Measurements from ENCODE around the gene ZNF394. TPM values are rescaled to one million over a fixed set of nuclear protein-coding genes. Genes with fewer than 3 reads are reported as not detected.
A peak's percentile ranks its signal among the peaks of the same experiment; 100 is the strongest.

ZNF394 gene
- total RNA-seq, 2 experiments from 2014 or later, result 65.1 to 71.2 TPM

DNA sequence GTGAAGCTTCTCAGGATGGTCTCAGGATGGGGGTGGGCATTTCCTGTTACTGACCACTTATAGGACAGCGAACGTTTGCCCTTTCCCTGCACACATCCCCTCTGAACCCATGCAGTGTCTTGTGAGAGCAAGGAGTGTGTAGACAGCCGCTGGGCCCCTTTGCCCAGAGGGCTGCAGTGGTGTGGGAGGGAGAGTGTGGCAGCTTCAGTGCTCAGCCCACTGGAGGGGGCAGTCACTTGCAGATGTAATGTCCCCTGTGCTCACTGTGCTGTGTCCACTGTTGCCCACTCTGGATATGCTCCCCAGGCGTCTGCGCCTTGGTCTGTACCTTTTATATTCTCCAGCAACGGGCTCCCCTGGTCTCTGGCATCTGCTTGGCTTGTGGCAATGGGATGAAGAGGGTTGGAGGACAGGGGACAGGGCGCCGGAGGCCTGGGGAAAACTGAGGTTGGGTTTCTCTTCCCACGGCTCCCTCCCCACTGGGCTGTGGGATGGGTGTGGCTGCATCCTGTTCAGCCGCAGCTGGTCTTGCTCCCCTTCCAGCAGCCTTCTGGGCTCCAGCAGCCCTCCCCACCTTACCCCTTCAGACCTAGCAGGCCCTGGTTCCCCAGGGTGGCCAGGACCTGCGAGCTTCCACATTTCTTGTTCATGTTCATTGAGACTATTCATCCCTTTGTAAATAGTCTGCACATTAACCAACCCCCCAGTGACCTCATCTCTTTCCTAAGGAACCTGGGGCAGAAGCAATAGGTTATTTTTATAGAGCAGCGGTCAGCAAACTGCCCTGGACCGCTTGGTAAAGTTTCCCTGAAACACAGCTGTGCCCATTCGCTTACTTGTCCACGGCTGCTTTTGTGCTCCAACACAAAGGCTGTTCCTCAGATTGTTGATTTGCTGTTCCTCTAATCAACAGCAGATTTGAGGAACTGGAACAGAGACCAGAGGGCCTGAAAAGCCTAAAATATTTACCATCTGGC is 21.3 kb downstream of the ZNF394 start:
- Mint-ChIP-seq H3K27me3 (no peaks in the 10 kb centered on the region), H3K9me3 (no peaks in the 10 kb centered on the region), H3K27ac (peak overlapping the region; percentile 20), H3K36me3 (peaks cover 27% of the 10 kb centered on the region), H3K4me1 (peaks cover 25% of the 10 kb centered on the region), H3K4me3 (peak overlapping the region; percentile 12)
- POLR2A ChIA-PET, result interaction anchor here (0.8 kb wide), 1 partner anchor 22 kb away, joined by 3 read pairs; the partner anchor contains the start of gene ZNF394
- DNase-seq (no peak), ATAC-seq (ENCODE audit: low read depth) (peak; percentile 28)

DNA sequence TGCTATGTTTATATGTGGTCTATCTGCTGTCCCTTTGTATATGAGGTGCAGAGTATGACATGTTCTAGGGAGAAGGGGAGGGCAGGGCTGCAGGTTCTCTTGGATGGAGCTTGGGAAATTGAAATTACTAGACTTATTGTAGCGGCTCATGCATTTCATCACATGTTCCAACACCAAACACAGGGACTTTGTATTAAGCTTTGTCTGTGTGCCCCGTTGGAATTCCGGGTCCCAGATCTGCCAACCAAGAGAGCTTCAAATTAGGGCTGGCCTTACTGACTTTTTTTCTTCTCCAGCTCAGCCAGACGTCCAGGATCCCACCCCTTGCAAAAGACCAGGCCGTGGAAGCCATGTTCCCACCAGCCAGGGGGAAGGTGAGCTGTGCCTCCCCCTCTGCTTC is 24.0 kb downstream of the ZNF394 start:
- POLR2A ChIA-PET, result interaction anchor here (0.5 to 0.7 kb wide), 4 partner anchors 37 to 82 kb away, joined by 3 to 4 read pairs (median 3); partner anchors contain the start of genes BUD31, CPSF4, PTCD1 and ZNF655
- DNase-seq (no peak), ATAC-seq (ENCODE audit: low read depth) (no peak)
- Mint-ChIP-seq H3K27me3 (peaks cover 1% of the 10 kb centered on the region), H3K9me3 (no peaks in the 10 kb centered on the region), H3K27ac (no peak overlapping the region), H3K4me1 (peaks cover 30% of the 10 kb centered on the region), H3K36me3 (peaks cover 25% of the 10 kb centered on the region), H3K4me3 (no peak overlapping the region)

- ATAC-seq (ENCODE audit: low read depth), result no peak
- POLR2A ChIA-PET, result interaction anchor here (0.6 to 4.3 kb wide), 6 partner anchors 16 to 446 kb away, joined by 3 to 50 read pairs (median 5); partner anchors contain the start of genes TRIM4, ZKSCAN5, ZNF394 and ZNF655
- H3K4me1 Mint-ChIP-seq, result peaks cover 25% of the 10 kb centered on the region
- DNase-seq, result no peak
- H3K9me3 Mint-ChIP-seq, result no peaks in the 10 kb centered on the region
- peak overlapping the region; percentile 95 for H3K4me3 Mint-ChIP-seq
- peaks cover 15% of the 10 kb centered on the region for H3K36me3 Mint-ChIP-seq
- peak overlapping the region; percentile 92 for H3K27ac Mint-ChIP-seq
- peaks cover 2% of the 10 kb centered on the region for H3K27me3 Mint-ChIP-seq
Observed at GRCh38 chr7:99473315-99473596, 26.8 kb downstream of the ZNF394 start.

GRCh38 chr7:99472561-99473314 is 27.3 kb downstream of the ZNF394 start, which contains the start of gene ZNF789:
Gene ZNF789, plus strand, starts transcription at chr7:99472890. Its CDS starts 3,567 bp downstream, at chr7:99476457.
- POLR2A ChIA-PET, result interaction anchor here (0.6 to 4.3 kb wide), 9 partner anchors 17 to 447 kb away, joined by 3 to 50 read pairs (median 7); partner anchors contain the start of genes BUD31, PDAP1, TRIM4 and ZKSCAN5
- peaks cover 21% of the 10 kb centered on the region for H3K4me1 Mint-ChIP-seq

DNA sequence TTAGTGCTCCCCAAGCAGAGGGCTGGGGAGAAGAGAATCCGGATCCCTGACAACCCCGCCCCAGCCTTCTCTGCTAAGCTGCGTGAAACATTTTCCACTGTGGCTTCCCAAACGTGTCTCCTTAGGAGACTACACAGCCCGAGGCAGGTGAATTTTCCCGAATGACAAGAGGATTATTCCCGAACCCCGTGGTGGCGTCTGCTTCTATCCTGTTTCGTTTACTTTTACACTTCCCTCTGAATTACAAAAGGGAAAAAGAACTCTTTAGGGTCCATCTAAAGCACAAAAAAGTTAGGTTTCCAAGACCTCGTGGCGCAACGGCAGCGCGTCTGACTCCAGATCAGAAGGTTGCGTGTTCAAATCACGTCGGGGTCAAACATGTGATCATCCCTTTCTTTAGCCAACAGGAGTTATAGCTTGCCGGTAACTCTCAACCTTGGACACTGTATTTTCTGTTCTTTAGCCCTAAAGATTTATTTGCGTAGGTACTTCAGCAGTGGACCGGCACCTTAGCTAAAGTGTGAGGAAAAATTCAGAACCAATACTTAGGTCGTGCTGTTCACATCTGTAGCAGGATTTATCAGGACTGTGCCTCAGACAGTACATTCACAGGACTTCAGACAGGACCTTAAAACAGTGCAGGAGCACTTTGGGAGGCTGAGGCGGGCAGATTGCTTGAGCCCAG is 30.6 kb downstream of the ZNF394 start:
- Mint-ChIP-seq H3K36me3 (peaks cover 10% of the 10 kb centered on the region), H3K27ac (no peak overlapping the region), H3K27me3 (peaks cover 2% of the 10 kb centered on the region), H3K9me3 (no peaks in the 10 kb centered on the region), H3K4me1 (peaks cover 20% of the 10 kb centered on the region), H3K4me3 (no peak overlapping the region)
- DNase-seq (no peak), ATAC-seq (ENCODE audit: low read depth) (no peak)
- POLR2A ChIA-PET, result interaction anchor here (1.1 to 2.9 kb wide), 2 partner anchors 30 to 61 kb away, joined by 3 to 7 read pairs; partner anchors contain the start of genes BUD31, PDAP1 and ZNF394

More at GRCh38 chr7:99472561-99473314, 27.3 kb downstream of the ZNF394 start, which contains the start of gene ZNF789:
- H3K27ac Mint-ChIP-seq, result peak within 1 kb of the TSS; percentile 92
- no peaks in the 10 kb centered on the region for H3K9me3 Mint-ChIP-seq
- peaks cover 2% of the 10 kb centered on the region for H3K27me3 Mint-ChIP-seq
- ATAC-seq (ENCODE audit: low read depth), result peak; percentile 99
- H3K4me3 Mint-ChIP-seq, result peak within 1 kb of the TSS; percentile 95
- DNase-seq, result peak; percentile 95
- H3K36me3 Mint-ChIP-seq, result peaks cover 13% of the 10 kb centered on the region

DNA sequence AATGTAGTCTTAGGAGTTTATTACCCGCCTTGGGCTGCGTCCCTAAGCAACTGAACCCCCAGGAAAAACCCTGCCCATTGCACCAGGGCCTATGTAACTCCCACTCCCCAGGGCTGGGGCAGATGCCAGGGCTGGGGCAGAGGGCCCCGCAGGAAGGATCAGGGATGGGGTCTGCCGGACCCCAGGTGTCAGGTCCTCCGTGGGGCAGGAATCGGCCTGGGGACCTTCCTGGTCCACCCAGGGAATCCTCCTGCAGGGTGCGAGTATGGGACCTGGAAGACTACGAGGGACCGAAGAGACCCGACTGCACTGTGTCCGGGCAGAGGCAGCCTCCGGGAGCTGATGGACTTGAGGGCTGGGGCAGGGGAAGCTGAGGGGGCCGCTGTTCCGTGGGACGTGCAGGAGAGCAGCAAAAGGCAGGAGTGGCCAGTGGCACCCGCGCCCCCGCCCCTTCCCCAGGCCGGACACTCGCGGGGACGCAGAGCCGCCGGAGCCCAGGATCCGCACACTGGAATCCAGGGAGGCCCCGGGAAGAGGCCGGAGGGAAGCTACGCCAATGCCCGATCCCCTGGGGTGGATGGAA is 31.7 kb downstream of the ZNF394 start:
- Mint-ChIP-seq H3K9me3 (no peaks in the 10 kb centered on the region), H3K27ac (no peak overlapping the region), H3K4me3 (no peak overlapping the region), H3K36me3 (peaks cover 15% of the 10 kb centered on the region), H3K4me1 (peaks cover 20% of the 10 kb centered on the region), H3K27me3 (peaks cover 2% of the 10 kb centered on the region)
- ATAC-seq (ENCODE audit: low read depth), result no peak
- POLR2A ChIA-PET, result interaction anchor here (0.6 kb wide), 1 partner anchor 100 kb away, joined by 3 read pairs; no protein-coding TSS in a partner anchor
- no peak for DNase-seq

- H3K4me3 Mint-ChIP-seq, result peak overlapping the region; percentile 89
- POLR2A ChIA-PET, result interaction anchor here (0.6 to 3.2 kb wide), 7 partner anchors 27 to 550 kb away, joined by 3 to 12 read pairs (median 5); partner anchors contain the start of genes BUD31, CPSF4, PDAP1 and PTCD1
- peaks cover 22% of the 10 kb centered on the region for H3K4me1 Mint-ChIP-seq
- DNase-seq (no peak), ATAC-seq (ENCODE audit: low read depth) (peak; percentile 8)
- H3K9me3 Mint-ChIP-seq, result no peaks in the 10 kb centered on the region
- H3K27ac Mint-ChIP-seq, result peak overlapping the region; percentile 92
- no peaks in the 10 kb centered on the region for H3K27me3 Mint-ChIP-seq
- peaks cover 21% of the 10 kb centered on the region for H3K36me3 Mint-ChIP-seq
Observed at GRCh38 chr7:99465421-99465768, 34.7 kb downstream of the ZNF394 start.

- Mint-ChIP-seq H3K36me3 (peaks cover 31% of the 10 kb centered on the region), H3K9me3 (no peaks in the 10 kb centered on the region), H3K27me3 (no peaks in the 10 kb centered on the region), H3K4me1 (peaks cover 24% of the 10 kb centered on the region), H3K4me3 (no peak overlapping the region), H3K27ac (no peak overlapping the region)
- DNase-seq (no peak), ATAC-seq (ENCODE audit: low read depth) (no peak)
- POLR2A ChIA-PET, result interaction anchor here (0.6 kb wide), 1 partner anchor 11 kb away, joined by 3 read pairs; no protein-coding TSS in a partner anchor
Observed at GRCh38 chr7:99461221-99461620, 38.9 kb downstream of the ZNF394 start.

- Mint-ChIP-seq H3K27me3 (no peaks in the 10 kb centered on the region), H3K4me3 (no peak overlapping the region), H3K36me3 (peaks cover 31% of the 10 kb centered on the region), H3K4me1 (peaks cover 24% of the 10 kb centered on the region), H3K9me3 (no peaks in the 10 kb centered on the region), H3K27ac (no peak overlapping the region)
- no peak for ATAC-seq (ENCODE audit: low read depth)
- DNase-seq, result no peak
- POLR2A ChIA-PET, result interaction anchor here (0.6 kb wide), 1 partner anchor 11 kb away, joined by 3 read pairs; no protein-coding TSS in a partner anchor
Observed at GRCh38 chr7:99460651-99461050, 39.4 kb downstream of the ZNF394 start.

- H3K9me3 Mint-ChIP-seq, result no peaks in the 10 kb centered on the region
- DNase-seq, result no peak
- H3K27ac Mint-ChIP-seq, result no peak overlapping the region
- peak; percentile 62 for ATAC-seq (ENCODE audit: low read depth)
- H3K4me3 Mint-ChIP-seq, result no peak overlapping the region
- H3K4me1 Mint-ChIP-seq, result peaks cover 15% of the 10 kb centered on the region
- H3K27me3 Mint-ChIP-seq, result no peaks in the 10 kb centered on the region
- H3K36me3 Mint-ChIP-seq, result peaks cover 30% of the 10 kb centered on the region
- POLR2A ChIA-PET, result interaction anchor here (0.6 kb wide), 1 partner anchor 12 kb away, joined by 3 read pairs; no protein-coding TSS in a partner anchor
Observed at GRCh38 chr7:99459087-99459486, 41.0 kb downstream of the ZNF394 start.

DNA sequence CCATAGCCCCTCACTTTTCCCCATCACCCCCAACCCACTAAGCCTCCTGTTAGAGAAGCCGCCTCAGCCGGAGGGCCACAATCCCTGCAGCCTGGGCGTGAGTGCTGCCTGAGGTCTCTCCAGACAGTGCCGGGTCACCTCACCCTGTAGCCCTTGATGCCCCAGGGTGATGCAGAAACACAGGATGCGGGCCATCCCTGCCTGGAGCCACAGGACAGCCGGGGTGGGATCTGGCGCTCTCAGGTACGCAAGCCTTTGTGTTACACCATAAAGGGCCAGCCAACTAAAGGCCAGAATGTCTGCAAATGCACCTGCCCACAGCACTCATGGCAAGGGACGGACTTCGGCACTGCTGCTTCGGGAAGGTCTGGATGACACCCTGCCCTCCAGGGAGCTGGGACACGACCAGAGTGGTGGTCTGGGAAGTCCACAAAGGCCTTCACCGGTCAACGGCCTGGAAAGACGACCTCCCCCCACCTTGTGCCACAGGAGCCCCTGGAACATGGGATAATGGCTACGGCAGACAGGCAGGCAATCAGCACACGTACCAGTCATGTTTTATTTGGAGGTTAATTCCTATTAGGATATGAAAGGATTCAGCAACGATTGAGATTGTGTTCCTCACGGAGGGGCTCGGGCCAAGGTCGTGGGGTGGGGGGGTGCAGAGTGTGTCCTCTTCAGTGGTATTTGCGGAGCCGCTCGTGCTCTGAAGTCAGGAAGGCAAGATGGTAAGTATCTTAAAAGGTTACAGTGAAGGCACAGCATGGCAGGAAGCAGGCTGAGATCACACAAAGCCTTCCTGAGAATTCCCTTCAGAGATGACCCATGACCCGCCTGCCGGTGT is 42.2 kb downstream of the ZNF394 start:
- ATAC-seq (ENCODE audit: low read depth) (no peak), DNase-seq (no peak)
- Mint-ChIP-seq H3K9me3 (no peaks in the 10 kb centered on the region), H3K27me3 (no peaks in the 10 kb centered on the region), H3K4me3 (no peak overlapping the region), H3K4me1 (peaks cover 10% of the 10 kb centered on the region), H3K36me3 (peaks cover 31% of the 10 kb centered on the region), H3K27ac (no peak overlapping the region)
- POLR2A ChIA-PET, result interaction anchor here (1.3 kb wide), 1 partner anchor 20 kb away, joined by 3 read pairs; no protein-coding TSS in a partner anchor
